ENCODE results near the gene MSH4.

MSH4 gene

DNA sequence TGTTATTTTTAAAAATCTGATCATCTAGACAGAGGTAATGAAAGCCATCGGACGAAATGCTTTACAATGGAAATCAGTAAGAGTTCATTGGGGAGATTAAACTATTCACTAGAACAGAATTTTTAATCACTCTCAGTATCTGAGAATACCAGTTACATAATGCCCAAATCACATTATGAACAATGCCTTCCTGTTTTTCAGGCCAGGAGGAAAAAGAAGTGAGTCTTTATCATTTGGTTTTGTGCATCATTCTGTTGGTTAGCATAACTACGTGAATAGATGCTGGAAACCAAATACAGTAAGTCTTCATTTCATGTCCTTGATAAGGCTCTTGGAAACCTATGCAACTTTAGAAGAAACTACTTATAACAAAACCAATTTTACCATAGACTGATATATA lies 153.5 kb downstream of the MSH4 start:
- ATAC-seq: no peak

GRCh38 chr1:75952016-75952415 lies 155.3 kb downstream of the MSH4 start:
- no peak for ATAC-seq

DNA sequence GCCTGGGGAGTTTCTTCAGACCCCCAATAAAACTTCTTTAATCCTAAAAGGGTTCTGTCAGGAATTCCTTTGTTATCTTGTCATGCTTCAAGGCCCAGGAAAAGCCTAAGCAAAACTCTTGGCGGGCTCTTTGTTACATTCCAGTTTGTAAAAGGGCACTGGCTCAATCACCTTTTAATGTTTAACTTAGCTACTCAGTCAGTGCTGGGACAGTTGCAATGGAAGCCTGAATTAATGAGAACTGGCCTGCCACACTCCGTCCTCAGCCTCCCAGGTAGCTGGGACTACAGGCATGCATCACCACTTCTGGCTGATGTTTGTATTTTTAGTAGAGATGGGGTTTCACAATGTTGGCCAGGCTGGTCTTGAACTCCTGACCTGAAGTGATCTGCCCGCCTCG lies 156.8 kb downstream of the MSH4 start:
- ATAC-seq: no peak

GRCh38 chr1:75954586-75954985 lies 157.9 kb downstream of the MSH4 start:
- no peak for ATAC-seq

Data from activated CD4-positive, CD25-positive, alpha-beta regulatory T cell treated with anti-CD3 and anti-CD28 coated beads, Interleukin-2, amount 50 U/mL, for 24 hours (primary cell).